NCI-H1930 (cell line): ENCODE results near the gene CTNND2.
"Not testable (repeated sequence)": the region's sequence is repeated elsewhere in the genome, so short reads cannot be mapped to it uniquely, and the experiment has no call there.

ENCODE experiments used
- DNase-seq, 2 experiments: peaks; one replicate each; lab custom pipeline; 2025; lab: John Stamatoyannopoulos, UW

CTNND2 gene

GRCh38 chr5:11076945-11077613 lies 827.2 kb downstream of the CTNND2 start:
- DNase-seq, result no peak

GRCh38 chr5:11075035-11075805 lies 829.0 kb downstream of the CTNND2 start:
- no peak for DNase-seq

GRCh38 chr5:11072568-11072967 lies 831.7 kb downstream of the CTNND2 start:
- no peak for DNase-seq

- no peak for DNase-seq
Observed at GRCh38 chr5:11072076-11072475, 832.2 kb downstream of the CTNND2 start.

- no peak for DNase-seq
Observed at GRCh38 chr5:11069041-11069440, 835.2 kb downstream of the CTNND2 start.

- DNase-seq, result not testable (repeated sequence)
Observed at GRCh38 chr5:11065723-11066122, 838.5 kb downstream of the CTNND2 start.

- no peak for DNase-seq
Observed at GRCh38 chr5:11064763-11065450, 839.3 kb downstream of the CTNND2 start.

GRCh38 chr5:11062397-11062796 lies 841.8 kb downstream of the CTNND2 start:
- no peak for DNase-seq

- no peak for DNase-seq
Observed at GRCh38 chr5:11056560-11056959, 847.7 kb downstream of the CTNND2 start.

- DNase-seq, result no peak
Observed at GRCh38 chr5:11054014-11054413, 850.2 kb downstream of the CTNND2 start.

- DNase-seq, result no peak
Observed at GRCh38 chr5:11052871-11053270, 851.4 kb downstream of the CTNND2 start.

- no peak for DNase-seq
Observed at GRCh38 chr5:11050596-11051304, 853.5 kb downstream of the CTNND2 start.

GRCh38 chr5:11048760-11049159 lies 855.5 kb downstream of the CTNND2 start:
- DNase-seq, result no peak

- DNase-seq, result no peak
Observed at GRCh38 chr5:11047625-11048024, 856.6 kb downstream of the CTNND2 start.

GRCh38 chr5:11047030-11047429 lies 857.2 kb downstream of the CTNND2 start:
- no peak for DNase-seq

GRCh38 chr5:11046160-11046559 lies 858.1 kb downstream of the CTNND2 start:
- no peak for DNase-seq

GRCh38 chr5:11045411-11045810 lies 858.8 kb downstream of the CTNND2 start:
- no peak for DNase-seq

GRCh38 chr5:11044581-11044980 lies 859.7 kb downstream of the CTNND2 start:
- DNase-seq, result no peak

GRCh38 chr5:11043881-11044280 lies 860.4 kb downstream of the CTNND2 start:
- DNase-seq, result no peak

GRCh38 chr5:11040345-11040744 lies 863.9 kb downstream of the CTNND2 start:
- no peak for DNase-seq

GRCh38 chr5:11038772-11039171 lies 865.5 kb downstream of the CTNND2 start:
- DNase-seq, result peak; percentile 74 to 85

- DNase-seq, result peak; percentile 27 to 70
Observed at GRCh38 chr5:11037941-11038340, 866.3 kb downstream of the CTNND2 start.
